Sigmoid colon (tissue), 7 donors: ENCODE results near the gene SNAI3. TPM values are rescaled to one million over a fixed set of nuclear protein-coding genes. Genes with fewer than 3 reads are reported as not detected.

Experiments
- DNase-seq: peaks from one replicate; pipeline ENCODE4 v3.0.0-alpha.2; 2019
- H3K27ac ChIP-seq, 4 donors: fragments of 200-600 bp; sonication (generic); one replicate each; pipeline ENCODE4 v1.5.1; 2016 to 2019; ENCODE audit warnings: mild to moderate bottlenecking in 1 of 4
- H3K27me3 ChIP-seq, 3 donors: fragments of 200-600 bp; sonication (generic); one replicate each; pipeline ENCODE4 v1.5.1; 2019; ENCODE audit warnings: mild to moderate bottlenecking in 1 of 3
- H3K36me3 ChIP-seq, 4 donors: fragments of 200-600 bp; sonication (generic); one replicate each; pipeline ENCODE4 v1.5.1; 2016 to 2019
- H3K4me1 ChIP-seq, 4 donors: fragments of 200-600 bp; sonication (generic); one replicate each; pipeline ENCODE4 v1.5.1; 2017 to 2019
- H3K4me3 ChIP-seq, 4 donors: fragments of 200-600 bp; sonication (generic); one replicate each; pipeline ENCODE4 v1.5.1; 2017 to 2019; ENCODE audit warnings: mild to moderate bottlenecking in 2 of 4, moderate library complexity in 1 of 4
- H3K9me3 ChIP-seq, 4 donors: fragments of 200-600 bp in 3 of 4; sonication (generic) in 3 of 4; one replicate each; pipeline versions ENCODE4 v1.5.1 to v1.6.1; 2013 to 2019
- CTCF ChIP-seq, 4 experiments: fragments of 450-650 bp in 3 of 4; fragments of 200-600 bp in 1 of 4; IDR thresholded peaks; one replicate each; pipeline ENCODE4 v1.5.1; 2016 to 2019; ENCODE audit warnings: antibody characterized with exemption in 4 of 4, mild to moderate bottlenecking in 3 of 4, moderate library complexity in 2 of 4
- EP300 ChIP-seq, 4 donors: sonication (generic); formaldehyde crosslinking; IDR thresholded peaks; one replicate each; pipeline ENCODE4 v1.6.1; 2017; ENCODE audit warnings: antibody characterized with exemption in 4 of 4
- POLR2A ChIP-seq, 2 donors: fragments of 450-650 bp; IDR thresholded peaks; one replicate each; pipeline ENCODE4 v1.6.1; 2016; ENCODE audit warnings: antibody characterized with exemption in 2 of 2, mild to moderate bottlenecking in 2 of 2, moderate library complexity in 2 of 2
- POLR2AphosphoS5 ChIP-seq, 4 donors: sonication (generic); formaldehyde crosslinking; IDR thresholded peaks; one replicate each; pipeline ENCODE4 v1.6.1; 2017; ENCODE audit warnings: antibody characterized with exemption in 4 of 4
- WGBS, 2 donors: extraction: QIAGEN DNeasy Blood & Tissue Kit; methylation state at CpG; one replicate each; pipeline ENCODE4 v1.1.7; 2013; 5-methylcytosine and 5-hydroxymethylcytosine counted together
- intact Hi-C: fragments of 100-400 bp; cut with DNase I; formaldehyde crosslinking; loops from one replicate; pipeline ENCODE4 v1.15.1; 2023
- polyA plus RNA-seq, 3 donors: library from polyadenylated mRNA; stranded (reverse); fragments of 200-250 nt; gene quantifications; one replicate each; pipeline ENCODE4 v1.2.3, GENCODE V29; 2013
- total RNA-seq, 4 donors: library from RNA; depleted of rRNA; stranded (reverse); fragments of >200 nt; gene quantifications; one replicate each; pipeline ENCODE4 v1.1.0, GENCODE V29; 2016
- donor health status: healthy with polysubstance abuse.
- donor health status: Bipolar disorder and iron deficiency.
- donor health status: healthy.

The SNAI3 gene
- total and polyA plus RNA-seq, 7 donors, result 0.46 to 3.0 (median 0.71) TPM; not detected in 2

GRCh38 chr16:88659160-88659559 is 27.1 kb downstream of the SNAI3 start:
- DNase-seq, result no peak
- no peak overlapping the region for H3K4me3 ChIP-seq
- intact Hi-C loops, result no loop called here
- TF ChIP-seq POLR2A (IDR thresholded peaks at IDR 0.05) (no peak), EP300 (IDR thresholded peaks at IDR 0.05) (no peak), POLR2AphosphoS5 (IDR thresholded peaks at IDR 0.05) (no peak), CTCF (IDR thresholded peaks at IDR 0.05) (no peak)
- H3K27ac ChIP-seq, result no peak overlapping the region
- no peaks in the 10 kb centered on the region for H3K27me3 ChIP-seq
- WGBS, 2 donors, result 92 to 95% methylated on average over 25 of the region's 25 CpGs
- H3K9me3 ChIP-seq, result no peaks in the 10 kb centered on the region
- H3K4me1 ChIP-seq, result peaks cover 0 to 20% (median 14%) of the 10 kb centered on the region in 4 donors
- peaks cover 0 to 41% (median 4%) of the 10 kb centered on the region in 4 donors for H3K36me3 ChIP-seq

GRCh38 chr16:88658714-88659113 is 27.6 kb downstream of the SNAI3 start:
- intact Hi-C loops, result no loop called here
- H3K27ac ChIP-seq, result no peak overlapping the region

GRCh38 chr16:88657371-88657770 is 28.9 kb downstream of the SNAI3 start:
- Histone ChIP-seq H3K4me1 (peaks cover 0 to 12% (median 5%) of the 10 kb centered on the region in 4 donors), H3K9me3 (no peaks in the 10 kb centered on the region), H3K36me3 (peaks cover 0 to 59% (median 4%) of the 10 kb centered on the region in 4 donors), H3K27me3 (no peaks in the 10 kb centered on the region), H3K27ac (no peak overlapping the region), H3K4me3 (no peak overlapping the region)
- DNase-seq, result no peak
- 94% methylated on average over 19 of the region's 19 CpGs for WGBS, 2 donors
- no peak for TF ChIP-seq POLR2A (IDR thresholded peaks at IDR 0.05)
- TF ChIP-seq EP300 (IDR thresholded peaks at IDR 0.05), result no peak
- no peak for TF ChIP-seq CTCF (IDR thresholded peaks at IDR 0.05)
- no peak for TF ChIP-seq POLR2AphosphoS5 (IDR thresholded peaks at IDR 0.05)
- intact Hi-C loops, result no loop called here

More at GRCh38 chr16:88658714-88659113, 27.6 kb downstream of the SNAI3 start:
- Histone ChIP-seq H3K36me3 (peaks cover 0 to 45% (median 4%) of the 10 kb centered on the region in 4 donors), H3K4me1 (peaks cover 0 to 15% (median 9%) of the 10 kb centered on the region in 4 donors), H3K9me3 (no peaks in the 10 kb centered on the region), H3K27me3 (no peaks in the 10 kb centered on the region), H3K4me3 (no peak overlapping the region)
- 93 to 95% methylated on average over 15 of the region's 15 CpGs for WGBS, 2 donors
- TF ChIP-seq EP300 (IDR thresholded peaks at IDR 0.05), result no peak
- no peak for TF ChIP-seq POLR2AphosphoS5 (IDR thresholded peaks at IDR 0.05)
- no peak for TF ChIP-seq CTCF (IDR thresholded peaks at IDR 0.05)
- TF ChIP-seq POLR2A (IDR thresholded peaks at IDR 0.05), result no peak
- no peak for DNase-seq

- H3K27me3 ChIP-seq, result peaks cover 0 to 3% (median 0%) of the 10 kb centered on the region in 3 donors
- intact Hi-C loops, result no loop called here
- 90 to 91% methylated on average over 25 of the region's 25 CpGs for WGBS, 2 donors
- no peak overlapping the region for H3K27ac ChIP-seq
- H3K4me3 ChIP-seq, result no peak overlapping the region
- H3K9me3 ChIP-seq, result no peaks in the 10 kb centered on the region
- peaks cover 0 to 61% (median 4%) of the 10 kb centered on the region in 4 donors for H3K36me3 ChIP-seq
- peaks cover 0 to 7% (median 3%) of the 10 kb centered on the region in 4 donors for H3K4me1 ChIP-seq
- TF ChIP-seq POLR2A (IDR thresholded peaks at IDR 0.05), result no peak
- TF ChIP-seq EP300 (IDR thresholded peaks at IDR 0.05), result no peak
- TF ChIP-seq CTCF (IDR thresholded peaks at IDR 0.05), result no peak
- no peak for TF ChIP-seq POLR2AphosphoS5 (IDR thresholded peaks at IDR 0.05)
- DNase-seq, result no peak
These were observed 29.9 kb downstream of the SNAI3 start for GRCh38 chr16:88656291-88656980.
